Heart right ventricle (tissue), 16 donors: ENCODE data around the gene EPB41L3. TPM values are rescaled to one million over a fixed set of nuclear protein-coding genes. Genes with fewer than 3 reads are reported as not detected.
A peak's percentile ranks its signal among the peaks of the same experiment; 100 is the strongest.

Experiments
- ATAC-seq, 8 donors: fragments of 200-7000 bp; cut with Tn5 transposase; one replicate each; pipeline ENCODE4 v1.9.1; 2020; ENCODE audit warnings: mild to moderate bottlenecking in 8 of 8, moderate library complexity in 8 of 8, moderate number of reproducible peaks in 1 of 8
- DNase-seq, 2 donors: peaks; one replicate each; pipeline ENCODE4 v3.0.0-alpha.2; 2020
- H3K27ac ChIP-seq, 10 donors: fragments of 200-600 bp; sonication (generic) in 2 of 10; one replicate each; pipeline versions ENCODE4 v1.5.0 to v1.8.0; 2020 to 2022; ENCODE audit warnings: mild to moderate bottlenecking in 3 of 10
- H3K27me3 ChIP-seq, 7 donors: fragments of 200-600 bp; one replicate each; pipeline ENCODE4 v1.8.0; 2021 to 2022; ENCODE audit warnings: mild to moderate bottlenecking in 2 of 7
- H3K36me3 ChIP-seq, 9 donors: fragments of 200-600 bp; sonication (generic) in 1 of 9; one replicate each; pipeline versions ENCODE4 v1.5.0 to v1.8.0; 2020 to 2022; ENCODE audit warnings: mild to moderate bottlenecking in 2 of 9
- H3K4me1 ChIP-seq, 9 donors: fragments of 200-600 bp; sonication (generic) in 1 of 9; one replicate each; pipeline versions ENCODE4 v1.5.0 to v1.8.0; 2020 to 2022; ENCODE audit warnings: mild to moderate bottlenecking in 4 of 9
- H3K4me3 ChIP-seq, 10 donors: fragments of 200-600 bp; sonication (generic) in 2 of 10; one replicate each; pipeline versions ENCODE4 v1.5.0 to v1.8.0; 2020 to 2022; ENCODE audit warnings: mild to moderate bottlenecking in 7 of 10, moderate library complexity in 2 of 10
- H3K9me3 ChIP-seq, 11 donors: fragments of 200-600 bp in 10 of 11; sonication (generic) in 2 of 11; one replicate each; pipeline versions ENCODE4 v1.5.0 to v1.8.0; 2013 to 2022; ENCODE audit warnings: mild to moderate bottlenecking in 2 of 11, control low read depth in 1 of 11, moderate library complexity in 1 of 11
- CTCF ChIP-seq, 9 donors: fragments of 200-600 bp; sonication (generic) in 2 of 9; IDR thresholded peaks; one replicate each; pipeline versions ENCODE4 v1.5.0 to v1.8.0; 2021 to 2022; ENCODE audit warnings: antibody characterized with exemption in 9 of 9, mild to moderate bottlenecking in 5 of 9, moderate library complexity in 1 of 9
- WGBS, 2 donors: extraction: QIAGEN DNeasy Blood & Tissue Kit; methylation state at CpG; one replicate each; pipeline ENCODE4 v1.1.7; 2013; ENCODE audit warnings: inconsistent platforms in 1 of 2; 5-methylcytosine and 5-hydroxymethylcytosine counted together
- intact Hi-C, 10 donors: fragments of 100-400 bp; cut with DNase I; formaldehyde crosslinking; loops; one replicate each; pipeline versions ENCODE4 v1.11.1 to v1.14.2; 2022
- polyA plus RNA-seq, 2 donors: library from polyadenylated mRNA; stranded (reverse); fragments of 200-250 nt; gene quantifications; one replicate each; pipeline ENCODE4 v1.2.3, GENCODE V29; 2013
- total RNA-seq, 10 donors: library from RNA; stranded (reverse); fragmentation: NEBNext Ultra II Directional in 3 of 10; extraction: Animal tissue kit (Norgen Biotek cat#: 25700) in 3 of 10; gene quantifications; one replicate each; pipeline versions ENCODE4 v1.2.1 to v1.2.4, GENCODE V29; 2021 to 2023
- donor health status: Arrhythmogenic right ventricular cardiomyopathy.
- donor health status: ischemic (EF 13 %, LVEDD 7.1; RV severe dilation, severe dysfunction).
- donor health status: healthy with polysubstance abuse.
- donor health status: DM: no; HTN: yes; CAD: no.
- donor health status: DM: no; HTN: no; CAD: no.
- donor health status: ischemic (EF 25% LVEDD 6.9; RV normal size, moderate dysfunction).
- donor health status: ischemic (EF 25% LVEDD 5.7; RV mildly dilated, moderate dysfunction).
- donor health status: healthy.
- donor health status: DM: yes; HTN: yes; CAD: no.
- donor health status: Ischemic cardiomyopathy.
- donor health status: ischemic (EF 35%, LVEDD 5.7; RV mildly dilated, moderate dysfunction).
- donor health status: nonischemic (EF 11% LVEDD 7.7; RV severe dilation, severe dysfunction).
- donor health status: DM: yes; HTN: yes; CAD: no.
- donor health status: PGD.
- donor health status: ischemic (EF 29% LVEDD 5.4; RV normal size, mild dysfunction).
- donor health status: nonischemic (EF 23%, LVEDD 6.1; RV moderate dilation, normal function).

EPB41L3 gene
- total and polyA plus RNA-seq, 12 donors = 2.9 to 29.1 (median 6.3) TPM

- 51 to 66% methylated on average over 13 of the region's 13 CpGs for WGBS, 2 donors
- Histone ChIP-seq H3K4me1 (peaks cover 0 to 61% (median 7%) of the 10 kb centered on the region in 9 donors), H3K36me3 (no peaks in the 10 kb centered on the region), H3K9me3 (no peaks in the 10 kb centered on the region), H3K4me3 (peak overlapping the region in 6 of 10 donors; percentile 10 to 28 (median 21)), H3K27me3 (no peaks in the 10 kb centered on the region), H3K27ac (peak overlapping the region in 9 of 10 donors; percentile 15 to 85 (median 61))
- no peak for DNase-seq
- peak in 6 of 8 donors; percentile 34 to 63 (median 54) for ATAC-seq
- intact Hi-C loops = no loop called here
- TF ChIP-seq CTCF (IDR thresholded peaks at IDR 0.05) = no peak
Measured at GRCh38 chr18:5518899-5519371, 24.9 kb downstream of the EPB41L3 start.

- peak overlapping the region in 3 of 10 donors; percentile 13 to 24 (median 21) for H3K4me3 ChIP-seq
- WGBS, 2 donors = 79 to 86% methylated on average over 10 of the region's 10 CpGs
Measured at GRCh38 chr18:5518179-5518770, 25.5 kb downstream of the EPB41L3 start.

GRCh38 chr18:5516841-5517240, 27.0 kb downstream of the EPB41L3 start:
- peak overlapping the region in 1 of 10 donors; percentile 85 for H3K27ac ChIP-seq
- intact Hi-C loops = no loop called here
- 76 to 79% methylated on average over 6 of the region's 6 CpGs for WGBS, 2 donors
- DNase-seq (no peak), ATAC-seq (no peak)
- H3K4me1 ChIP-seq = peaks cover 0 to 69% (median 7%) of the 10 kb centered on the region in 9 donors
- H3K27me3 ChIP-seq = no peaks in the 10 kb centered on the region
- no peaks in the 10 kb centered on the region for H3K9me3 ChIP-seq
- no peak overlapping the region for H3K4me3 ChIP-seq
- H3K36me3 ChIP-seq = no peaks in the 10 kb centered on the region
- no peak for TF ChIP-seq CTCF (IDR thresholded peaks at IDR 0.05)

More at GRCh38 chr18:5518179-5518770, 25.5 kb downstream of the EPB41L3 start:
- Histone ChIP-seq H3K9me3 (no peaks in the 10 kb centered on the region), H3K27me3 (no peaks in the 10 kb centered on the region), H3K36me3 (no peaks in the 10 kb centered on the region), H3K4me1 (peaks cover 0 to 67% (median 7%) of the 10 kb centered on the region in 9 donors), H3K27ac (peak overlapping the region in 7 of 10 donors; percentile 1 to 85 (median 51))
- ATAC-seq = peak in 2 of 8 donors; percentile 6 to 31
- no peak for DNase-seq
- intact Hi-C loops = no loop called here
- TF ChIP-seq CTCF (IDR thresholded peaks at IDR 0.05) = no peak

- Histone ChIP-seq H3K36me3 (no peaks in the 10 kb centered on the region), H3K4me1 (peaks cover 0 to 68% (median 7%) of the 10 kb centered on the region in 9 donors), H3K27me3 (no peaks in the 10 kb centered on the region), H3K4me3 (no peak overlapping the region), H3K9me3 (no peaks in the 10 kb centered on the region), H3K27ac (peak overlapping the region in 4 of 10 donors; percentile 33 to 85 (median 38))
- no peak for DNase-seq
- no peak for TF ChIP-seq CTCF (IDR thresholded peaks at IDR 0.05)
- ATAC-seq = peak in 7 of 8 donors; percentile 23 to 49 (median 31)
- 29 to 33% methylated on average over 3 of the region's 3 CpGs for WGBS, 2 donors
- intact Hi-C loops = no loop called here
Measured at GRCh38 chr18:5515011-5515784, 28.6 kb downstream of the EPB41L3 start.
